ENCODE data around the gene RNF144B. TPM values are rescaled to one million over a fixed set of nuclear protein-coding genes. Genes with fewer than 3 reads are reported as not detected.

RNF144B gene
- total and polyA plus RNA-seq, 8 donors = 1.7 to 18.7 (median 6.1) TPM

- no peak overlapping the region for H3K27ac ChIP-seq
- DNase-seq (no peak), ATAC-seq (no peak), FAIRE-seq (no peak)
- H3K4me1 ChIP-seq = no peaks in the 10 kb centered on the region
- 80 to 84% methylated on average over 2 of the region's 2 CpGs for WGBS, 2 donors
- H3K36me3 ChIP-seq = no peaks in the 10 kb centered on the region
- H3K27me3 ChIP-seq = no peaks in the 10 kb centered on the region
- intact Hi-C loops (cut with DNase I) = no loop called here
- no peak overlapping the region for H3K4me3 ChIP-seq
- no peak for TF ChIP-seq CTCF (IDR thresholded peaks at IDR 0.05)
- no peaks in the 10 kb centered on the region for H3K9me3 ChIP-seq
Measured at GRCh38 chr6:18477301-18477941, 90.3 kb downstream of the RNF144B start.

DNA sequence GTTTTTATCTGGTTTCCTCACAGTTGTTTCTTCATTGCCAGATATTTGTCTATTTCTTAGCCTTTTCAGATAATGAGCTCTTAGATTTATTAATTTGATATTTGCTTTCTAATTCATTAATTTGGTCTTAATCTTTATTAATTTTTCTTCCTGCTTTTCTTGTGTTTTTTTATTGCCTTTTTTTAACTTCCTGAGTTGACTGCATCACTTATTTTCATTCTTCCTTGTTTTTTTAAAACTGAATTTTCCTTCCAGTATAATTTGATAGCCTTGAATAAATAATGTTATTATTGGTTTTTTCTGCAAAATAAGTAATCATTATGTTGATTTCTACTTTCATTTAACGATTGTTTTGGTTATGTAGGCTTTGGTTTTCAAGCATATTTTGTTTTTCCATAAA lies 91.5 kb downstream of the RNF144B start:
- peak; percentile 54 for FAIRE-seq
- Histone ChIP-seq H3K9me3 (no peaks in the 10 kb centered on the region), H3K36me3 (no peaks in the 10 kb centered on the region), H3K4me3 (no peak overlapping the region), H3K27ac (no peak overlapping the region), H3K27me3 (no peaks in the 10 kb centered on the region), H3K4me1 (no peaks in the 10 kb centered on the region)
- WGBS, 2 donors = 47% methylated on average over 1 of the region's 1 CpG
- TF ChIP-seq CTCF (IDR thresholded peaks at IDR 0.05) = no peak
- no peak for DNase-seq
- intact Hi-C loops (cut with DNase I) = no loop called here
- ATAC-seq = no peak

DNA sequence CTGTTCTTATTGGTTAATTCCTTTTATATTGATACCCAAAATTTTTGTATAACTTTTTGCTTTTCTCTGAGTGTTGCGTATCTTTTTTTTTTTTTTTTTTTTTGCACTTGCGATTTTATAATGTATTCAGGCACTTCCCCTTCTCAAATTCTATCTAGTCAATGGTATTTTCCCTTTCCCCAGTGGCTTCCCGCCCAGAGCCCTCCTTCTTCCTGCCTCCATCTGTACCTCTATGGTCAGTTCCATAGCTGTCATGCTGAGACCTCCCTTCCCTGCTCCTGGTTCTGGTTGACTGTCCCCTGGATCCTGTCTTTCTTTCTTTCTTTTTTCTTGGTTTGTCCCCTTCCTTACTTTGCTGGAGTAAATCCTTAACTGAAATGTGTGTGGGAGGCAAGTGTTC lies 94.7 kb downstream of the RNF144B start:
- H3K4me1 ChIP-seq = no peaks in the 10 kb centered on the region
- DNase-seq (no peak), FAIRE-seq (no peak), ATAC-seq (no peak)
- H3K36me3 ChIP-seq = no peaks in the 10 kb centered on the region
- H3K9me3 ChIP-seq = no peaks in the 10 kb centered on the region
- WGBS, 2 donors = 97 to 100% methylated on average over 3 of the region's 3 CpGs
- intact Hi-C loops (cut with DNase I) = no loop called here
- no peak overlapping the region for H3K27ac ChIP-seq
- no peak overlapping the region for H3K4me3 ChIP-seq
- no peak for TF ChIP-seq CTCF (IDR thresholded peaks at IDR 0.05)
- H3K27me3 ChIP-seq = peaks cover 0 to 3% (median 0%) of the 10 kb centered on the region in 4 donors

GRCh38 chr6:18485660-18486435 lies 98.7 kb downstream of the RNF144B start:
- H3K9me3 ChIP-seq = no peaks in the 10 kb centered on the region
- no peak for TF ChIP-seq CTCF (IDR thresholded peaks at IDR 0.05)
- no peak for FAIRE-seq
- intact Hi-C loops (cut with DNase I) = no loop called here
- no peaks in the 10 kb centered on the region for H3K4me1 ChIP-seq
- H3K4me3 ChIP-seq = no peak overlapping the region
- H3K27ac ChIP-seq = no peak overlapping the region
- 42 to 53% methylated on average over 3 of the region's 3 CpGs for WGBS, 2 donors
- no peak for ATAC-seq
- no peak for DNase-seq
- H3K27me3 ChIP-seq = peaks cover 0 to 3% (median 0%) of the 10 kb centered on the region in 4 donors
- no peaks in the 10 kb centered on the region for H3K36me3 ChIP-seq

DNA sequence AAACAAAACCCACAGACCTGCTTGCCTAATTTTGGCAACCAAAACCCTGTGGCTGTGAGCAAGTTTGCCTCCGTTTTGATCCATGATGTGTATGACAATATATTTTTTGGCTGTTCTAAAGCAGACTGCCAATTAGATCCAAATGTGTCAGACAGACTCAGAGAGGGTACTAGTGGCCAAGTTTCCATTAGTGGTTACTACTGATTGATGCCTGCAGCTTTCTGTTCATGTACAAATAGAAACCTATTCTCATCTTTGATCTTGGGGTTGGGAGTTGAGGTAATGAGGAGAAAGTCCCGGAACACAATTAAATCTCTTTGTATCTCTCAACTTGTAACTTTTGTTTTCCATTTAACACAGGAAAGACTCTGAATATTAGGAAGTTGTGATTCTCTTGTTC lies 100.9 kb downstream of the RNF144B start:
- DNase-seq (no peak), ATAC-seq (no peak), FAIRE-seq (no peak)
- no peak overlapping the region for H3K27ac ChIP-seq
- peaks cover 0 to 3% (median 0%) of the 10 kb centered on the region in 4 donors for H3K27me3 ChIP-seq
- H3K4me3 ChIP-seq = no peak overlapping the region
- intact Hi-C loops (cut with DNase I) = no loop called here
- WGBS, 2 donors = 81% methylated on average over 2 of the region's 2 CpGs
- TF ChIP-seq CTCF (IDR thresholded peaks at IDR 0.05) = no peak
- no peaks in the 10 kb centered on the region for H3K4me1 ChIP-seq
- no peaks in the 10 kb centered on the region for H3K9me3 ChIP-seq
- no peaks in the 10 kb centered on the region for H3K36me3 ChIP-seq

Measured in pancreas (tissue), 10 donors.